Endothelial cell (in vitro differentiated cells): ENCODE data around the gene R3HDM2. TPM values are rescaled to one million over a fixed set of nuclear protein-coding genes. Genes with fewer than 3 reads are reported as not detected.

Source experiments
- DNase-seq: peaks from one replicate; pipeline ENCODE4 v3.0.0; 2021; ENCODE audit warnings: low spot score
- H3K27ac Mint-ChIP-seq: one replicate; pipeline ENCODE4 v1.8.0; 2021; ENCODE audit warnings: mixed read lengths, inconsistent platforms; ENCODE audit not compliant: unreplicated experiment
- H3K27me3 Mint-ChIP-seq: one replicate; pipeline ENCODE4 v1.8.0; 2021; ENCODE audit warnings: mild to moderate bottlenecking, moderate library complexity, mixed read lengths, inconsistent platforms; ENCODE audit not compliant: unreplicated experiment
- H3K36me3 Mint-ChIP-seq: one replicate; pipeline ENCODE4 v1.8.0; 2021; ENCODE audit warnings: mild to moderate bottlenecking, low read depth, mixed read lengths, inconsistent platforms; ENCODE audit not compliant: unreplicated experiment
- H3K4me1 Mint-ChIP-seq: one replicate; pipeline ENCODE4 v1.8.0; 2021; ENCODE audit warnings: mild to moderate bottlenecking, mixed read lengths, inconsistent platforms; ENCODE audit not compliant: unreplicated experiment
- H3K4me3 Mint-ChIP-seq: one replicate; pipeline ENCODE4 v1.8.0; 2021; ENCODE audit warnings: mild to moderate bottlenecking, mixed read lengths, inconsistent platforms; ENCODE audit not compliant: unreplicated experiment
- H3K9me3 Mint-ChIP-seq: one replicate; pipeline ENCODE4 v1.8.0; 2021; ENCODE audit warnings: mixed read lengths, inconsistent platforms; ENCODE audit not compliant: unreplicated experiment
- CTCF ChIP-seq: fragments of 200-600 bp; sonication (generic); IDR thresholded peaks from one replicate; pipeline ENCODE4 v1.5.0; 2021; ENCODE audit warnings: antibody characterized with exemption; ENCODE audit not compliant: unreplicated experiment
- total RNA-seq: library from RNA; stranded (reverse); fragmentation: NEBNext Ultra II Directional; extraction: Animal tissue kit (Norgen Biotek cat#: 25700); gene quantifications from one replicate; pipeline ENCODE4 v1.2.1, GENCODE V29; 2021; ENCODE audit not compliant: unreplicated experiment

R3HDM2 gene
- total RNA-seq, 1 donor from 2014 or later = 39.4 TPM

GRCh38 chr12:57229046-57229633, 201.7 kb downstream of the R3HDM2 start:
- Mint-ChIP-seq H3K36me3 (peaks cover 11% of the 10 kb centered on the region), H3K27me3 (peaks cover 23% of the 10 kb centered on the region), H3K4me1 (peaks cover 30% of the 10 kb centered on the region), H3K4me3 (peak overlapping the region; percentile 96), H3K9me3 (no peaks in the 10 kb centered on the region), H3K27ac (peak overlapping the region; percentile 3)
- DNase-seq = no peak
- TF ChIP-seq CTCF = no peak

- Mint-ChIP-seq H3K27ac (peak overlapping the region; percentile 42), H3K4me1 (peaks cover 30% of the 10 kb centered on the region), H3K27me3 (peaks cover 32% of the 10 kb centered on the region), H3K36me3 (no peaks in the 10 kb centered on the region), H3K4me3 (peak overlapping the region; percentile 70), H3K9me3 (no peaks in the 10 kb centered on the region)
- DNase-seq = no peak
- TF ChIP-seq CTCF = no peak
These were observed 203.3 kb downstream of the R3HDM2 start for GRCh38 chr12:57227315-57228115.

- no peak for TF ChIP-seq CTCF
- H3K27ac Mint-ChIP-seq = peak overlapping the region; percentile 42
- DNase-seq = no peak
- no peaks in the 10 kb centered on the region for H3K36me3 Mint-ChIP-seq
- H3K9me3 Mint-ChIP-seq = no peaks in the 10 kb centered on the region
- peak overlapping the region; percentile 70 for H3K4me3 Mint-ChIP-seq
- peaks cover 30% of the 10 kb centered on the region for H3K4me1 Mint-ChIP-seq
- peaks cover 33% of the 10 kb centered on the region for H3K27me3 Mint-ChIP-seq
These were observed 204.1 kb downstream of the R3HDM2 start for GRCh38 chr12:57226588-57227314.

GRCh38 chr12:57225680-57226210, 205.1 kb downstream of the R3HDM2 start:
- Mint-ChIP-seq H3K27me3 (peaks cover 34% of the 10 kb centered on the region), H3K4me3 (no peak overlapping the region), H3K4me1 (peaks cover 29% of the 10 kb centered on the region), H3K9me3 (no peaks in the 10 kb centered on the region), H3K27ac (no peak overlapping the region), H3K36me3 (peaks cover 1% of the 10 kb centered on the region)
- no peak for TF ChIP-seq CTCF
- no peak for DNase-seq
